Esophagus (tissue), 2 donors: ENCODE measurements around the gene SMIM3. TPM values are rescaled to one million over a fixed set of nuclear protein-coding genes. Genes with fewer than 3 reads are reported as not detected.

Source experiments
- H3K27ac ChIP-seq, 2 donors: one replicate each; pipeline ENCODE4 v1.5.1; 2013; ENCODE audit warnings: low read depth in 2 of 2, mild to moderate bottlenecking in 2 of 2, inconsistent platforms in 1 of 2, low read length in 1 of 2, moderate library complexity in 1 of 2
- H3K27me3 ChIP-seq, 2 donors: one replicate each; pipeline ENCODE4 v1.6.1; 2013; ENCODE audit warnings: low read length in 2 of 2, control low read depth in 1 of 2, mild to moderate bottlenecking in 1 of 2; ENCODE audit not compliant: insufficient read depth in 2 of 2, control insufficient read depth in 1 of 2
- H3K36me3 ChIP-seq, 2 donors: one replicate each; pipeline ENCODE4 v1.6.1; 2013; ENCODE audit warnings: low read length in 1 of 2; ENCODE audit not compliant: control insufficient read depth in 2 of 2, insufficient read depth in 2 of 2
- H3K4me1 ChIP-seq, 2 donors: one replicate each; pipeline ENCODE4 v1.6.1; 2013; ENCODE audit warnings: low read length in 1 of 2; ENCODE audit not compliant: control insufficient read depth in 2 of 2, insufficient read depth in 2 of 2
- H3K4me3 ChIP-seq, 2 donors: one replicate each; pipeline ENCODE4 v1.5.1; 2013; ENCODE audit warnings: low read length in 2 of 2, mild to moderate bottlenecking in 2 of 2, low read depth in 1 of 2, moderate library complexity in 1 of 2
- H3K9me3 ChIP-seq, 2 donors: one replicate each; pipeline ENCODE4 v1.6.1; 2013; ENCODE audit warnings: mild to moderate bottlenecking in 2 of 2, low read depth in 1 of 2, low read length in 1 of 2, moderate library complexity in 1 of 2; ENCODE audit not compliant: control insufficient read depth in 2 of 2, insufficient read depth in 1 of 2
- WGBS, 2 donors: extraction: QIAGEN DNeasy Blood & Tissue Kit; methylation state at CpG; one replicate each; pipeline ENCODE4 v1.1.7; 2013; 5-methylcytosine and 5-hydroxymethylcytosine counted together
- polyA plus RNA-seq, 2 donors: library from polyadenylated mRNA; stranded (reverse); fragments of 200-250 nt; gene quantifications; one replicate each; pipeline ENCODE4 v1.2.3, GENCODE V29; 2013
- donor health status: healthy with polysubstance abuse.
- donor health status: Bipolar disorder and iron deficiency.

SMIM3 gene
- polyA plus RNA-seq, 2 donors, result 4.5 to 9.6 TPM

DNA sequence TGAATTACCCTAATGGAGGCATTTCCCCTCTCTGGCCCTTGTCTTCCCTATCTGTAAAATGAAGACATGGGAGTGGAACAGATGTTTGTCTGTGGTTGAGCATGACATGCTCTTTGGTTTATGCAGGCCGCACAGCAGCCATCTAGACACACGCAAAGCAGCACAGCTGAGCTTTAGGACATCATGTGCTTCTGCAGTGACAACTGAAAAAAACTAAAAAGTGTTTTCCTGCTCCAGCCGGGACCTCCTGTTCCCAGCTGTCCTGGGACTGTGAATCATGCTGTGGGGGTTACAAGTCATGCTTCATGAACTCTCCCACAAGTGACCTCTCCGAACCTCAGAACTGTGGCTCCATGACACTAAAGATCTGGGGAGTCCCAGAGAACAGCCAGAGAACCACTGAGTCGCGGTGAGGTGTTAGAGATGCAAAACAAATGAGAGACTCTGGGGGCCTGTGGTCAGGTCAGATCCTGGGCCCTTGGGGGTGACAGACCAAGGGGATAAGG, 1.7 kb downstream of the SMIM3 start:
- 55 to 59% methylated on average over 6 of the region's 6 CpGs for WGBS, 2 donors
- Histone ChIP-seq H3K27ac (peak overlapping the region; percentile 88 to 96), H3K4me1 (peaks cover 8 to 21% of the 10 kb centered on the region in 2 donors), H3K9me3 (no peaks in the 10 kb centered on the region), H3K27me3 (no peaks in the 10 kb centered on the region), H3K36me3 (no peaks in the 10 kb centered on the region), H3K4me3 (peak overlapping the region in 1 of 2 donors; percentile 67)

GRCh38 chr5:150780816-150781221, 2.3 kb downstream of the SMIM3 start:
- H3K9me3 ChIP-seq, result no peaks in the 10 kb centered on the region
- 55 to 63% methylated on average over 5 of the region's 5 CpGs for WGBS, 2 donors
- no peak overlapping the region for H3K4me3 ChIP-seq

GRCh38 chr5:150781706-150782614, 3.4 kb downstream of the SMIM3 start:
- Histone ChIP-seq H3K4me3 (no peak overlapping the region), H3K9me3 (no peaks in the 10 kb centered on the region), H3K4me1 (peaks cover 8 to 21% of the 10 kb centered on the region in 2 donors), H3K27ac (peak overlapping the region; percentile 88 to 96), H3K27me3 (no peaks in the 10 kb centered on the region), H3K36me3 (no peaks in the 10 kb centered on the region)
- WGBS, 2 donors, result 40 to 48% methylated on average over 10 of the region's 10 CpGs

More at GRCh38 chr5:150780816-150781221, 2.3 kb downstream of the SMIM3 start:
- Histone ChIP-seq H3K36me3 (no peaks in the 10 kb centered on the region), H3K4me1 (peaks cover 8 to 21% of the 10 kb centered on the region in 2 donors), H3K27me3 (no peaks in the 10 kb centered on the region), H3K27ac (peak overlapping the region; percentile 88 to 96)

- Histone ChIP-seq H3K9me3 (no peaks in the 10 kb centered on the region), H3K4me1 (peaks cover 8 to 21% of the 10 kb centered on the region in 2 donors), H3K27me3 (no peaks in the 10 kb centered on the region), H3K27ac (peak overlapping the region; percentile 95 to 96), H3K36me3 (no peaks in the 10 kb centered on the region), H3K4me3 (no peak overlapping the region)
- 42 to 49% methylated on average over 3 of the region's 3 CpGs for WGBS, 2 donors
Observed at GRCh38 chr5:150782850-150783249, 4.3 kb downstream of the SMIM3 start.

DNA sequence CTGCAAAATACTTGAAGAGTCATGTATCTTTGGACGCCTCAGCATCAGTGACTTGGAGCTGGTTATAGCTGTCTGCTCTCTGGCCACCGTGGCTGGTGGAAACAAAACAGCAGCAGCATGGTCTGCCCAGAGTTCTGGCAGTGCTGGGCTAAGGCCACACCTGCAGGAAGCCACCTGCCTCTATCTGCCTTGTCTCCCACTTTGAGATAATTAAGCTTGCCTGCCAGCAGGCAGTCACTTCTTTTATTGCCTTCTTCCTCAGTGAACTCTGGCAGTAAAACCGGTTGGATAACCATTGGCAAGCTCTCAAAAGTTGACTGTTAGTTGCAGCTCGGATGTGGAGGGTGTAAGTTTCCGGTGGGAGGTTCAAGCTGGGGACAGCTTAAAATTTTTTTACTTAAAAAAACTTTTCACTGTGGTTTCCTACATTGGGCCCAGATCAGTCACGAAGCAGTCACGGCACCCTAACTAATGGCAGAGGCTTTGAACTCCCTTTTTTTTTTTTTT, 4.9 kb downstream of the SMIM3 start:
- no peaks in the 10 kb centered on the region for H3K36me3 ChIP-seq
- peaks cover 8 to 21% of the 10 kb centered on the region in 2 donors for H3K4me1 ChIP-seq
- no peaks in the 10 kb centered on the region for H3K27me3 ChIP-seq
- H3K9me3 ChIP-seq, result no peaks in the 10 kb centered on the region
- WGBS, 2 donors, result 1 to 3% methylated on average over 7 of the region's 7 CpGs
- no peak overlapping the region for H3K4me3 ChIP-seq
- H3K27ac ChIP-seq, result peak overlapping the region; percentile 95 to 96

- Histone ChIP-seq H3K36me3 (no peaks in the 10 kb centered on the region), H3K9me3 (no peaks in the 10 kb centered on the region), H3K4me1 (peaks cover 2 to 16% of the 10 kb centered on the region in 2 donors), H3K4me3 (no peak overlapping the region), H3K27me3 (no peaks in the 10 kb centered on the region), H3K27ac (no peak overlapping the region)
- 98 to 100% methylated on average over 1 of the region's 1 CpG for WGBS, 2 donors
Observed at GRCh38 chr5:150785950-150786349, 7.4 kb downstream of the SMIM3 start.

DNA sequence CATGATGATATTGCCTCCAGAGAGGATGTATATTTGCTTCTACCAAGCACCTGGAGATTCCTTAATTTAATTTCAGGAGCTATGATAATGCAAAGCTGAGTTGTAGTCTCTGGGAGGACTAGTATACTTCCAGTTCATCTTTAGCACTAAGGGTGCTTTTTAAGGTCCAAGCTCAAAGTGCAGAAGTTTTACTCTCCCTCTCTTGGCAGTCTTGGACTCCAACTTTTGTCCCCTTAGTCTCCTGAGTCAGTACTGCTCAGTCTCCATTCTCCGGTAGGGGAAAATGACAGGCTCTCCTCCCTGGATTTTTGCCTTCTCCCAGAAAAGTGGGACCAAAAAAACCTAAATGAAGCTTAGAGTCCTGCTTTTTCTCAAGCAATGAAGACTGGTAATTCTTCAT, 8.3 kb downstream of the SMIM3 start:
- 86 to 90% methylated on average over 1 of the region's 1 CpG for WGBS, 2 donors
- H3K9me3 ChIP-seq, result no peaks in the 10 kb centered on the region
- peaks cover 2 to 11% of the 10 kb centered on the region in 2 donors for H3K4me1 ChIP-seq
- H3K36me3 ChIP-seq, result no peaks in the 10 kb centered on the region
- H3K4me3 ChIP-seq, result no peak overlapping the region
- no peaks in the 10 kb centered on the region for H3K27me3 ChIP-seq
- H3K27ac ChIP-seq, result no peak overlapping the region

GRCh38 chr5:150787656-150788055, 9.1 kb downstream of the SMIM3 start:
- no peaks in the 10 kb centered on the region for H3K27me3 ChIP-seq
- no peaks in the 10 kb centered on the region for H3K9me3 ChIP-seq
- H3K36me3 ChIP-seq, result no peaks in the 10 kb centered on the region
- H3K4me3 ChIP-seq, result no peak overlapping the region
- 38 to 42% methylated on average over 1 of the region's 1 CpG for WGBS, 2 donors
- peaks cover 0 to 11% of the 10 kb centered on the region in 2 donors for H3K4me1 ChIP-seq
- no peak overlapping the region for H3K27ac ChIP-seq

- H3K27ac ChIP-seq, result no peak overlapping the region
- no peaks in the 10 kb centered on the region for H3K9me3 ChIP-seq
- H3K27me3 ChIP-seq, result no peaks in the 10 kb centered on the region
- H3K36me3 ChIP-seq, result no peaks in the 10 kb centered on the region
- no peak overlapping the region for H3K4me3 ChIP-seq
- peaks cover 0 to 6% of the 10 kb centered on the region in 2 donors for H3K4me1 ChIP-seq
Observed at GRCh38 chr5:150788977-150789376, 10.4 kb downstream of the SMIM3 start.
